Karpas-422 (cell line): Measurements from ENCODE around the gene KIF23. TPM values are rescaled to one million over a fixed set of nuclear protein-coding genes. Genes with fewer than 3 reads are reported as not detected.

ENCODE experiments used
- DNase-seq: peaks from one replicate; pipeline ENCODE4 v3.0.0-alpha.2; 2015
- H2AFZ ChIP-seq: fragments of 200-600 bp; sonication (generic); 2 replicates; pipeline ENCODE4 v1.6.1; 2014; ENCODE audit warnings: antibody characterized with exemption, low read length, mixed read lengths
- H3K27ac ChIP-seq: fragments of 200-600 bp; sonication (generic); 2 replicates; pipeline ENCODE4 v1.5.1; 2014; ENCODE audit warnings: mild to moderate bottlenecking, low read length, moderate library complexity
- H3K27me3 ChIP-seq: fragments of 200-600 bp; sonication (generic); 2 replicates; pipeline ENCODE4 v1.6.1; 2014; ENCODE audit warnings: low read length, mixed read lengths
- H3K36me3 ChIP-seq: fragments of 200-600 bp; sonication (generic); 2 replicates; pipeline ENCODE4 v1.6.1; 2014; ENCODE audit warnings: low read length, mixed read lengths; ENCODE audit not compliant: insufficient read depth
- H3K4me1 ChIP-seq: fragments of 200-600 bp; sonication (generic); 2 replicates; pipeline ENCODE4 v1.6.1; 2014; ENCODE audit warnings: mild to moderate bottlenecking, low read length, mixed read lengths
- H3K4me2 ChIP-seq: fragments of 200-600 bp; sonication (generic); 2 replicates; pipeline ENCODE4 v1.6.1; 2014; ENCODE audit warnings: low read length, low read depth, mild to moderate bottlenecking; ENCODE audit not compliant: poor library complexity, severe bottlenecking
- H3K4me3 ChIP-seq: fragments of 200-600 bp; sonication (generic); 2 replicates; pipeline ENCODE4 v1.5.1; 2014; ENCODE audit warnings: mild to moderate bottlenecking, antibody characterized with exemption, low read length, mixed read lengths
- H3K79me2 ChIP-seq: fragments of 200-600 bp; sonication (generic); 2 replicates; pipeline ENCODE4 v1.6.1; 2014; ENCODE audit warnings: mild to moderate bottlenecking, low read length, mixed read lengths
- H3K9ac ChIP-seq: fragments of 200-600 bp; sonication (generic); 2 replicates; pipeline ENCODE4 v1.6.0; 2014; ENCODE audit warnings: low read length
- H3K9me2 ChIP-seq: fragments of 200-600 bp; sonication (generic), shearing (Covaris generic); replicated peaks from 2 replicates; pipeline ENCODE4 v1.6.0; 2014; ENCODE audit warnings: mild to moderate bottlenecking, low read length, moderate library complexity; ENCODE audit not compliant: insufficient read depth
- H3K9me3 ChIP-seq: fragments of 300-700, 200-600 bp; sonication (generic); 2 replicates; pipeline ENCODE4 v1.6.1; 2014; ENCODE audit warnings: low read length, mixed read lengths
- H4K20me1 ChIP-seq: fragments of 200-600 bp; sonication (generic); 2 replicates; pipeline ENCODE4 v1.6.1; 2014; ENCODE audit warnings: mild to moderate bottlenecking, antibody characterized with exemption, low read length, low read depth; ENCODE audit not compliant: insufficient read depth
- total RNA-seq: library from RNA; depleted of rRNA; stranded (reverse); fragments of >200 nt; shearing (Covaris generic); gene quantifications from 2 replicates; pipeline ENCODE4 v1.2.3, GENCODE V29; 2014; ENCODE audit warnings: low replicate concordance

KIF23 gene
- total RNA-seq, 1 experiment from 2014 or later = 32.4 TPM

GRCh38 chr15:69400850-69401249 lies 13.3 kb upstream of the KIF23 start:
- H2AFZ ChIP-seq = no peak overlapping the region
- DNase-seq = no peak

GRCh38 chr15:69402816-69403215 lies 11.3 kb upstream of the KIF23 start:
- Histone ChIP-seq H3K4me1 (no peaks in the 10 kb centered on the region), H3K9me3 (no peaks in the 10 kb centered on the region), H3K9ac (no peak overlapping the region), H3K4me3 (no peak overlapping the region), H3K9me2 (no peaks in the 10 kb centered on the region), H3K79me2 (no peaks in the 10 kb centered on the region), H3K27me3 (no peaks in the 10 kb centered on the region), H3K27ac (no peak overlapping the region), H2AFZ (no peak overlapping the region), H4K20me1 (no peaks in the 10 kb centered on the region), H3K36me3 (no peaks in the 10 kb centered on the region), H3K4me2 (no peak overlapping the region)
- no peak for DNase-seq

More at GRCh38 chr15:69400850-69401249, 13.3 kb upstream of the KIF23 start:
- H3K9me3 ChIP-seq = no peaks in the 10 kb centered on the region
- H3K79me2 ChIP-seq = no peaks in the 10 kb centered on the region
- no peaks in the 10 kb centered on the region for H4K20me1 ChIP-seq
- no peaks in the 10 kb centered on the region for H3K36me3 ChIP-seq
- no peak overlapping the region for H3K4me3 ChIP-seq
- no peak overlapping the region for H3K27ac ChIP-seq
- H3K4me2 ChIP-seq = no peak overlapping the region
- no peaks in the 10 kb centered on the region for H3K9me2 ChIP-seq
- no peaks in the 10 kb centered on the region for H3K27me3 ChIP-seq
- no peak overlapping the region for H3K9ac ChIP-seq
- no peaks in the 10 kb centered on the region for H3K4me1 ChIP-seq

- H3K4me2 ChIP-seq = no peak overlapping the region
- no peak overlapping the region for H3K4me3 ChIP-seq
- no peak overlapping the region for H3K9ac ChIP-seq
- DNase-seq = no peak
- H4K20me1 ChIP-seq = no peaks in the 10 kb centered on the region
- H3K79me2 ChIP-seq = no peaks in the 10 kb centered on the region
- H3K4me1 ChIP-seq = no peaks in the 10 kb centered on the region
- H3K27ac ChIP-seq = no peak overlapping the region
- no peaks in the 10 kb centered on the region for H3K36me3 ChIP-seq
- H2AFZ ChIP-seq = no peak overlapping the region
- no peaks in the 10 kb centered on the region for H3K27me3 ChIP-seq
- H3K9me2 ChIP-seq = no peaks in the 10 kb centered on the region
- no peaks in the 10 kb centered on the region for H3K9me3 ChIP-seq
Observed at GRCh38 chr15:69403594-69403993, 10.6 kb upstream of the KIF23 start.

- no peaks in the 10 kb centered on the region for H3K9me2 ChIP-seq
- peaks cover 4% of the 10 kb centered on the region for H3K4me1 ChIP-seq
- no peak overlapping the region for H3K27ac ChIP-seq
- no peak overlapping the region for H2AFZ ChIP-seq
- H3K4me3 ChIP-seq = no peak overlapping the region
- no peak overlapping the region for H3K9ac ChIP-seq
- H3K4me2 ChIP-seq = no peak overlapping the region
- no peaks in the 10 kb centered on the region for H3K36me3 ChIP-seq
- no peaks in the 10 kb centered on the region for H3K79me2 ChIP-seq
- H3K9me3 ChIP-seq = no peaks in the 10 kb centered on the region
- H4K20me1 ChIP-seq = no peaks in the 10 kb centered on the region
- no peak for DNase-seq
- H3K27me3 ChIP-seq = no peaks in the 10 kb centered on the region
Observed at GRCh38 chr15:69405110-69405509, 9.0 kb upstream of the KIF23 start.

GRCh38 chr15:69407719-69408400 lies 6.3 kb upstream of the KIF23 start:
- no peaks in the 10 kb centered on the region for H3K9me2 ChIP-seq
- no peak overlapping the region for H3K9ac ChIP-seq
- no peak overlapping the region for H3K4me2 ChIP-seq
- no peaks in the 10 kb centered on the region for H3K36me3 ChIP-seq
- H2AFZ ChIP-seq = no peak overlapping the region
- H3K4me1 ChIP-seq = peaks cover 9% of the 10 kb centered on the region
- H3K27ac ChIP-seq = no peak overlapping the region
- no peaks in the 10 kb centered on the region for H3K9me3 ChIP-seq
- no peak overlapping the region for H3K4me3 ChIP-seq
- H4K20me1 ChIP-seq = no peaks in the 10 kb centered on the region
- no peaks in the 10 kb centered on the region for H3K79me2 ChIP-seq
- H3K27me3 ChIP-seq = 0 out of 2 replicates have a peak, but pooled peaks cover 2% of the 10 kb centered on the region
- no peak for DNase-seq

GRCh38 chr15:69408841-69409240 lies 5.3 kb upstream of the KIF23 start:
- Histone ChIP-seq H3K9ac (no peak overlapping the region), H3K9me2 (no peaks in the 10 kb centered on the region), H2AFZ (no peak overlapping the region), H3K79me2 (no peaks in the 10 kb centered on the region), H3K9me3 (no peaks in the 10 kb centered on the region), H3K36me3 (no peaks in the 10 kb centered on the region), H3K4me3 (no peak overlapping the region), H3K4me1 (peaks cover 11% of the 10 kb centered on the region), H3K27me3 (0 out of 2 replicates have a peak, but pooled peaks cover 2% of the 10 kb centered on the region), H4K20me1 (no peaks in the 10 kb centered on the region), H3K27ac (no peak overlapping the region), H3K4me2 (no peak overlapping the region)
- DNase-seq = no peak

- Histone ChIP-seq H3K27me3 (0 out of 2 replicates have a peak, but pooled peaks cover 2% of the 10 kb centered on the region), H3K9me3 (no peaks in the 10 kb centered on the region), H3K27ac (no peak overlapping the region), H3K4me1 (peaks cover 15% of the 10 kb centered on the region), H3K4me2 (no peak overlapping the region), H3K36me3 (no peaks in the 10 kb centered on the region), H3K9ac (no peak overlapping the region), H3K79me2 (peaks cover 12% of the 10 kb centered on the region), H3K9me2 (no peaks in the 10 kb centered on the region), H2AFZ (peak overlapping the region; percentile 48; the same call in 1 of the 2 replicates), H3K4me3 (no peak overlapping the region), H4K20me1 (no peaks in the 10 kb centered on the region)
- peak; percentile 49 for DNase-seq
Observed at GRCh38 chr15:69410248-69410874, 3.8 kb upstream of the KIF23 start.

GRCh38 chr15:69412274-69412673 lies 1.9 kb upstream of the KIF23 start:
- Histone ChIP-seq H3K9me3 (no peaks in the 10 kb centered on the region), H3K79me2 (peaks cover 28% of the 10 kb centered on the region), H3K9me2 (no peaks in the 10 kb centered on the region), H3K27me3 (0 out of 2 replicates have a peak, but pooled peaks cover 2% of the 10 kb centered on the region), H3K4me1 (peaks cover 26% of the 10 kb centered on the region), H3K36me3 (peaks cover 3% of the 10 kb centered on the region; the same call in 1 of the 2 replicates), H3K27ac (no peak overlapping the region), H3K4me2 (no peak overlapping the region), H4K20me1 (no peaks in the 10 kb centered on the region), H3K4me3 (no peak overlapping the region), H3K9ac (no peak overlapping the region), H2AFZ (no peak overlapping the region)
- no peak for DNase-seq
